ENCODE data around the gene FGF5. TPM values are rescaled to one million over a fixed set of nuclear protein-coding genes. Genes with fewer than 3 reads are reported as not detected.
"Not testable (repeated sequence)": the region's sequence is repeated elsewhere in the genome, so short reads cannot be mapped to it uniquely, and the experiment has no call there.

FGF5 gene
- total RNA-seq, 4 donors from 2014 or later, result 0.15 TPM; not detected in 3

GRCh38 chr4:80311130-80311529, 44.7 kb downstream of the FGF5 start:
- Histone ChIP-seq H3K27ac (no peak overlapping the region), H3K27me3 (no peaks in the 10 kb centered on the region), H3K4me3 (no peak overlapping the region), H3K36me3 (no peaks in the 10 kb centered on the region), H3K9me3 (no peaks in the 10 kb centered on the region), H3K4me1 (no peaks in the 10 kb centered on the region)
- no peak for TF ChIP-seq CTCF (IDR thresholded peaks at IDR 0.05)
- TF ChIP-seq POLR2A (IDR thresholded peaks at IDR 0.05), result no peak
- DNase-seq, result no peak
- intact Hi-C loops (cut with DNase I; ENCODE audit: low total_unique reads), result no loop called here

- Histone ChIP-seq H3K27ac (no peak overlapping the region), H3K9me3 (no peaks in the 10 kb centered on the region), H3K27me3 (no peaks in the 10 kb centered on the region), H3K4me3 (no peak overlapping the region), H3K4me1 (no peaks in the 10 kb centered on the region), H3K36me3 (no peaks in the 10 kb centered on the region)
- intact Hi-C loops (cut with DNase I; ENCODE audit: low total_unique reads), result no loop called here
- no peak for DNase-seq
- no peak for TF ChIP-seq POLR2A (IDR thresholded peaks at IDR 0.05)
- TF ChIP-seq CTCF (IDR thresholded peaks at IDR 0.05), result no peak
These were observed 45.7 kb downstream of the FGF5 start for GRCh38 chr4:80312124-80312523.

GRCh38 chr4:80313627-80314026, 47.2 kb downstream of the FGF5 start:
- H3K27ac ChIP-seq, result no peak overlapping the region
- H3K4me3 ChIP-seq, result no peak overlapping the region
- intact Hi-C loops (cut with DNase I; ENCODE audit: low total_unique reads), result no loop called here
- DNase-seq, result no peak
- H3K9me3 ChIP-seq, result no peaks in the 10 kb centered on the region
- no peaks in the 10 kb centered on the region for H3K36me3 ChIP-seq
- no peak for TF ChIP-seq POLR2A (IDR thresholded peaks at IDR 0.05)
- no peak for TF ChIP-seq CTCF (IDR thresholded peaks at IDR 0.05)
- H3K4me1 ChIP-seq, result no peaks in the 10 kb centered on the region
- H3K27me3 ChIP-seq, result no peaks in the 10 kb centered on the region

GRCh38 chr4:80315848-80316247, 49.4 kb downstream of the FGF5 start:
- intact Hi-C loops (cut with DNase I; ENCODE audit: low total_unique reads); H3K27me3 ChIP-seq; H3K4me1 ChIP-seq; H3K9me3 ChIP-seq; H3K4me3 ChIP-seq; DNase-seq; H3K36me3 ChIP-seq; H3K27ac ChIP-seq: not testable (repeated sequence)

- intact Hi-C loops (cut with DNase I; ENCODE audit: low total_unique reads), result no loop called here
These were observed 54.9 kb downstream of the FGF5 start for GRCh38 chr4:80321341-80321740.

More at GRCh38 chr4:80321341-80321740, 54.9 kb downstream of the FGF5 start:
- TF ChIP-seq CTCF (IDR thresholded peaks at IDR 0.05) (no peak), POLR2A (IDR thresholded peaks at IDR 0.05) (no peak)
- no peaks in the 10 kb centered on the region for H3K4me1 ChIP-seq
- no peak overlapping the region for H3K4me3 ChIP-seq
- no peaks in the 10 kb centered on the region for H3K27me3 ChIP-seq
- no peaks in the 10 kb centered on the region for H3K36me3 ChIP-seq
- no peaks in the 10 kb centered on the region for H3K9me3 ChIP-seq
- H3K27ac ChIP-seq, result no peak overlapping the region
- DNase-seq, result no peak
